ENCODE results near the gene OPA1.

DNA sequence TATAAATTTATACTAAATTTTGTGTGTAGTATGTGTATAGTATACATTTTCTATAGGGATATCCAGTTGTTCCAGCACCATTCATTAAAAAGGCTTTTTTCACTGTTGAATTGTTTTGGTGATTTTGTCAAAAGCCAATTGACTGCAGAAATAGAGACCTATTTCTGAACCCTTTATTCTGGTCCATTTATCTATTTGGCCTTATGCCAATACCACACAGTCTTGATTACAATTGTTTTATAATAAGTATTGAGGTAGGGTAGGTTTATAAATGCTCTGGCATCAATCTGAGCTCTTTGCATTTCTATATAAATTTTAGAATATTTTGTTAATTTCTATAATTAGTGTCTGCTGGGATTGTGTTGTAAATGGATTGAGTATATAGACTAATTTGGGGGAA lies 6.5 kb upstream of the OPA1 start:
- TF ChIP-seq, protein P1, sequence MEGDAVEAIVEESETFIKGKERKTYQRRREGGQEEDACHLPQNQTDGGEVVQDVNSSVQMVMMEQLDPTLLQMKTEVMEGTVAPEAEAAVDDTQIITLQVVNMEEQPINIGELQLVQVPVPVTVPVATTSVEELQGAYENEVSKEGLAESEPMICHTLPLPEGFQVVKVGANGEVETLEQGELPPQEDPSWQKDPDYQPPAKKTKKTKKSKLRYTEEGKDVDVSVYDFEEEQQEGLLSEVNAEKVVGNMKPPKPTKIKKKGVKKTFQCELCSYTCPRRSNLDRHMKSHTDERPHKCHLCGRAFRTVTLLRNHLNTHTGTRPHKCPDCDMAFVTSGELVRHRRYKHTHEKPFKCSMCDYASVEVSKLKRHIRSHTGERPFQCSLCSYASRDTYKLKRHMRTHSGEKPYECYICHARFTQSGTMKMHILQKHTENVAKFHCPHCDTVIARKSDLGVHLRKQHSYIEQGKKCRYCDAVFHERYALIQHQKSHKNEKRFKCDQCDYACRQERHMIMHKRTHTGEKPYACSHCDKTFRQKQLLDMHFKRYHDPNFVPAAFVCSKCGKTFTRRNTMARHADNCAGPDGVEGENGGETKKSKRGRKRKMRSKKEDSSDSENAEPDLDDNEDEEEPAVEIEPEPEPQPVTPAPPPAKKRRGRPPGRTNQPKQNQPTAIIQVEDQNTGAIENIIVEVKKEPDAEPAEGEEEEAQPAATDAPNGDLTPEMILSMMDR (IDR thresholded peaks at IDR 0.05; ENCODE audit: low read depth, low read length, poor library complexity, severe bottlenecking): no peak
- TF ChIP-seq EZH2phosphoT487 (IDR thresholded peaks at IDR 0.05; ENCODE audit: borderline replicate concordance, low read length): no peak

Measured in DOHH2 (cell line).